NCI-H2196 treated with DMSO at 0.1 percent for 48 hours (cell line): Measurements from ENCODE around the gene SHPK.

Source experiments
- DNase-seq: peaks from one replicate; lab custom pipeline; 2025; ENCODE audit not compliant: unreplicated experiment; lab: John Stamatoyannopoulos, UW

The SHPK gene

DNA sequence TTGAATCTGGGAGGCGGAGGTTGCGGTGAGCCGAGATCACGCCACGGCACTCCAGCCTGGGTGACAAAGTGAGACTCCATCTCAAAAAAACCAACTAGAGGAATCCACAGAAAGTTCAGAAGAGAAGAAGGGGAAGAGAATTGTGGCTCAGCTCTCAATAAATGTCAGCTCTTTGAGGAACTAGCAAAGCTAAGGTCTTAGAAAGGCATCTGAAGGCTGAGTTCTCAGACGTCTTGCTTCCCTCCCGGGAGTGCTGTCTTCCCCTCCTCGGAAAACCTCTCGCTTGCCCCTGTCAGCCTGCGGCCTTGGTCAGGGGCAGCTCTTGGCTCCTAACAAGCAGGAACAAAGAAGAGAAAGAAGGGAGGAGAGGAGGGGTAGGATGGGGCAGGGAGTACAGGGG is 5.3 kb downstream of the SHPK start:
- DNase-seq: no peak

DNA sequence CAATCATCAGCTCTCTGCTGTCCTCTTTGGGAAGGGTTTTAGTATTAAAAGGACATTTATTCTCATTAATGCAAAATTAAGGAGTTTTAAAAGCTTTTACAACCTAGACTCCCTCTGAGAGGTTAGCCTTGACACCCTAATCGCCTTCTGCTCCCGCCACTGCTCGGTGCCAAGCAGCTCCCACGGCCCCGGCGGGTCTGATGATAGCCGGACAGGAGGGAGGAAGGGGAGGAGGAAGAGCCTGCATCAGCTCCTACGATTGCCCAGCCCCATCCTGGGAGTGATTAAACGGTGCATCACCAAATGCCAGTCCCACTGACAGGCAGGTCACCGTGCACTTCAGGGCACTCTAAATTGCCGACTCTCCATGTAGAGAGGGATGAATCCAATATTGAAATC is 8.3 kb downstream of the SHPK start:
- DNase-seq: no peak

- DNase-seq: no peak
These were observed 8.9 kb downstream of the SHPK start for GRCh38 chr17:3626831-3627768.

DNA sequence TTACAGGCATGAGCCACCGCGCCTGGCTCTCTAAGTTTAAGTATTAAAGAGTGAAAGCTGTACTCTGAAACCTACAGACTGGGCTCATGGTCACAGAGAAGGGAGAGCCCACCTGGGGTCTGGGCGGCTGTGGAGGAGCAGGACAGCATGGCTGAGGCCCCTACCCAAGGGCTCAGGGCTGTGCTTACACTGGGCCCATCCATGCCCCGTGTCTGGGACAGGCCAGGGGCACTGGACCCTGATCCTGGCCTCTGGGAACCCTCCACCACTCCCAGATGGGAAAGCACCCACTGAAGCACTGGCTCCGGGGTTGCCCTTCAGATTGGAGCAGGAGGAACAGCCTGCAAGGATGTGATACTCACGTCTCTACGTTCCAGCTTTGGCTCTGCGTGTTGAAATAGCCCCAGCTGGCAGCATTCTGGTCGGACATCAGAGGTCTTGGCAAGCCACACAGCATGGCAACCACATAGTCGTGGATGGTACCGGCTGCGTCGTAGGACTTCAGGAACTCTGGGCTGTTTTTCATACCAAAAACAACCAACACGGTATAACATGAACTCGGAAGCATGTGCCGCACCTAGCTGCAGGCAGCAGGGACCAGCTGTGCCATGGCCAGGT is 13.0 kb downstream of the SHPK start:
- DNase-seq: no peak

DNA sequence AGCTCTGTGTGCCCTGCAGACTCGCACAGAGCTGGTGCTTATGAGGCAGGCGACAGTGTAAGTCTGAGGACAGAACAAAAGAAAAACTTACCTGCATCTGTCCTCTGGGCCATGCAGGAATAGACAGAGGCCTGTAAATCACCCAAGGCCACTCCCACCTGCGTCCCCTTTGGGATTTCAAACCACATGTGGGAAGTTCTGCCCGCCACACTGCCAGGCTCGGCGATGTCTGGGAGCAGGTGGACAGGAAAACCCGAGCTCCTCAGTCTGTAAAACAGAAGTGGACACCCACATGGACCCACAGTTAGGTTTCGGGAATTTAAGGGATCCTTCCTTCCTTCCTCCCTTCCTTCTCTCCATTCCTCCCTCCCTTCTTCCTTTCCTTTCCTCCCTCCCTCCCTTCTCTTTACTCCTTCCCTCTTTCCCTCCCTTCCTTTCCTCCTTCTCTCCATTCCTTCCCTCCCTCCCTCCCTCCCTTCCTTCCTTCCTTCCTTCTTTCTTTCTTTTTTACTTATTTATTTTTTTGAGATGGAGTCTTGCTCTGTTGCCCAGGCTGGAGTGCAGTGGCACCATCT is 14.8 kb downstream of the SHPK start:
- DNase-seq: no peak

- no peak for DNase-seq
These were observed 20.7 kb downstream of the SHPK start for GRCh38 chr17:3615160-3615870.

GRCh38 chr17:3613124-3613523 is 22.9 kb downstream of the SHPK start:
- DNase-seq: no peak

- no peak for DNase-seq
These were observed 25.5 kb downstream of the SHPK start for GRCh38 chr17:3610523-3610922.

DNA sequence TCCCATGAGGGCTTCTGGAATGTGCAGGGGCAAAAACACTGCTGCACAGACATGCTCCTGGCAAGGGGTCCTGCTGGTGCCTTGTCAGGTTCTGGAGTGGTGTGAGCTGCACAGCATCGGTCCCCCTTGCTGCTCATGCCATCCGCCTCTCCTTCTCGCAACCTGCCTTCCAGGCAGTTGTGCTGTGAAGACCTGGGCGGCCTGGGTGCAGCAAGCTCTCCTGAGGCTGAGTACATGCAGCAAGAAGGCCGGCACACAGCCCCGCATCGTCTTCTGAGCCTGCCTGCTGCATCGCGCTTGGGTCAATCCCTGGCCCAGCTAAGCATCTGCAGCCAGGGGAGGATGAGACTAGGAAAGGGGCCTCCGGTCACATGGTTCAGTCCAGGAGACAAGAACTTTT is 26.4 kb downstream of the SHPK start:
- DNase-seq: no peak

DNA sequence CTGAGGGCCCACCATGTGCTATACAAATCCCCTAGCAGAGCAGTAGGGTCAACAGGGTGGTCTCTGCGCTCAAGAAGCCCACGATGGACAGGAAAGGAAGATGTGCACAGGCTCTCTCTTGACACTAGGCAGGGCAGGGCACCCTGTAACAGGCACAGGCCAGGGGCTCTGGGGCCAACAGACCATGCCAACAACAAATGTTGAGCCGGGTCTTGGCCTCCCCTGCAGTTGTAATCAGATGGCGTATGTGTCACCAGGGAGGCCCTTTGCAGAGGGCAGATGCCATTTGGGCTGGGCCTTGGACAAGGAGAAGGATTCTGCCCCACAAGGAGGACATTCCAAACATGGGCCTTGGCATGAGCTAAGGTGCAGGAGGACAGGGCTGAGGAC is 32.2 kb downstream of the SHPK start:
- DNase-seq: no peak

- no peak for DNase-seq
These were observed 32.8 kb downstream of the SHPK start for GRCh38 chr17:3603119-3603869.

- DNase-seq: no peak
These were observed 33.6 kb downstream of the SHPK start for GRCh38 chr17:3602499-3602898.

DNA sequence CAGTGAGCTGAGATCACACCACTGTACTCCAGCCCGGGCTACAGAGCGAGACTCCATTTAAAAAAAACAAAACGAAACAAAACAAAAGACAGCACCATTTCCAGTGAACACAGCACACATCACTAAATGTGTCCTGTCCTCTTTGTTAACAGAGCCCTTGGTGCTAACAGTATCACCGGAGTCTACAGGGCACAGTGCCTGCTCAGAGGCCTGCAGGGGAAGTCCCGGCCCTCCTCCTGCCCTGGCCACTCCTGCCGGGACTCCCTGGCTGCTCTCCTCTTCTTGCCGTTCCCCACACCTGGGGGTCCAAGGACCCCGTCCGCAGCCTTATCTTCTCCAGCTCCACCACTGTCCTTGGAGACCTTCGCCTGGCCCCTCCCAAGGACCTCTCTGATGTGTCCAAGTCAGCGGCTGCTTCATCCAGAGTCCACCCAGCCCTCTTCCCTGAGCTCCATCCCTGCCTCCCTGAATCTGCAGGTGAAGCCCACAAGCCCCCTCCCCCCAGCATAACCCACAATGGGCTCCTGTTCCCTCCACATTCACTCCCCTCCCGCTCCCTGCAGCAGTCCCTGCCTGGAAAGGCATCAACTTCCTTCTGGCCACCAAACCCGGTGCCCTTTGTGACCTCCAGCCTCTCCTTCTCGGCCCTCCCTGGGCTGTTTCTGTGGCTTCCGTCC is 35.4 kb downstream of the SHPK start:
- no peak for DNase-seq

GRCh38 chr17:3598078-3598477 is 38.0 kb downstream of the SHPK start:
- DNase-seq: no peak

DNA sequence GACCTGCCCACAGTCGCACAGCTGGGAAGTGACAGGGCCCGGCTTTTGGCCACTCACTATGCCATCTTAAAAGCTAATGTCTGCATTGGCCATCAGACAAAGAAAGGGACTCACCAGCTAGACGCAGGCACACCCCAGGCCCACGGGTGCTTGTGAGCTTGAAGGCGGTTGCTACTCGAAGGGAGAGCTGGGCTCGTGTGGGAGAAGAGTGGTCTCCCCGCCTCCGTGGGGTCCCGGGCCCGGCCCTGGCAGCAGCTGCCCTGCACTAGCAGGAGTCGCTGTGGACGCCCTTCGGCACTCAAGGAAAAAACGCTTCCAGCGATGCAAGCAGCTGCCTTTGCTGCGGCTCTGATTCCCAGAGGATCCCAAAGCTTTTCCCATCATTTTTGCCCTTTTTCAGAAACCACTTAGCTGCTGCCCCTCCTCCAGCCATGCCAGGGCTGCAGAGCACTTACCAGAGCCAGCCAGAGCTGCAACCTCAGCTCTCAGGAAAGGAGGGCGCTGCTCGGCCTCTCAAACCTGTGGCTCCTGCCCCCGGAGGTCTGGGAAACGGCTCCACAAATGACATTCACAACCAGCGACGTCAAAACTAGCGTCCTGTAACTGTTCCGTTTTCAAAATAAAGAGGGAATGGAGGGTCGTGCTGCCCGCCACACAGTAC is 39.1 kb downstream of the SHPK start:
- no peak for DNase-seq

DNA sequence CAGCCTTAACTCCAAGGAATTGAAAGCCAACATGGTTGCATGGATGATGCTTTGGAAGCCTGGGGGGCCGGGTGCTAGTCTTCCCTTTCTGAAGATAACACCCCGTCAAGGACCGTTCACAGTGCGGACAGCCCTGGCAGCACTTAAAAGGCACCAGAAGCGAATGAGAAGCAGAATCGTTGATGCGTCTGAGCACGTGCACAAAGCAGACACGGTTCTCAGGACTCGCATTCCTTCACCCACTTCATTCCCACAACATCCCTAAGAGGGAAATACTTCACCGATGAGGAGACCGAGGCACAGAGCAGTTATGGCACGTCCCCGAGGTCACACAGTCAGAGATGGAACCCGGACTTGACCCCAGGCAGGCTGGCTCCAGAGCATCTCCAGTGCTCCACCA is 41.1 kb downstream of the SHPK start:
- no peak for DNase-seq

DNA sequence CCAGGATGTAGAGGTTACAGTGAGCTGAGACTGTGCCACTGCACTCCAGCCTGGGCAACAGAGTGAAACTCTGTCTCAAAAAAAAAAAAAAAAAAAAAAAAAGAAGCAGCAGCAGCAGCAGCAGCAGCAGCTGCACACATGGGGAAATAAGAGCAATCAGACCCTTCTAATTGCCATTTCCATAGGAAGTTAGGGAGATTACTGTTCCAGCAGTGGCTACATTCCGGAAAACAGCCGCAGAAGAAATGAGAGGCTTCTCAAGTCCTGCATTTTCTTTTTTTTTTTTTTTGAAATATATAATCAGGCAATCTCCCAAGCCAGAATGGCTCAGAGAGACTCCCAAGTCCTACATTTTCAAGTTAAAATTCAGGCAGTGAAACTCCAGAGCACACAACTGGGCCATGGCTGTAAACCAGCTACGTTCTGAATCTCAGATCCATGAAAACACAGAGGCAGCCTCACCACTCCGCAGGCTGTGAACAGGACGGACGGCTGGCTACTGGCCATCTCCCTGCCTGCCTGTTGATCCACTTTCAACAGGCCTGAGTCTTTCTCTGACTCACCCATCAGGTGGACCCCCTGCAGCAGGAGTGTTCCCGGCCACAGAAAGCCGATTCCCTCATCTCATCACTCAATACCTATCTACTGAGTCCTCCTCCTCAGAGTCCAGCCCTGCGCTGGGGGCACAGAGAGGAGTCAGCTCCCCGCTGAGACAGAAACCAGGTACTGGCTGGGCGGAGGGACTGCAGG is 41.8 kb downstream of the SHPK start:
- no peak for DNase-seq

DNA sequence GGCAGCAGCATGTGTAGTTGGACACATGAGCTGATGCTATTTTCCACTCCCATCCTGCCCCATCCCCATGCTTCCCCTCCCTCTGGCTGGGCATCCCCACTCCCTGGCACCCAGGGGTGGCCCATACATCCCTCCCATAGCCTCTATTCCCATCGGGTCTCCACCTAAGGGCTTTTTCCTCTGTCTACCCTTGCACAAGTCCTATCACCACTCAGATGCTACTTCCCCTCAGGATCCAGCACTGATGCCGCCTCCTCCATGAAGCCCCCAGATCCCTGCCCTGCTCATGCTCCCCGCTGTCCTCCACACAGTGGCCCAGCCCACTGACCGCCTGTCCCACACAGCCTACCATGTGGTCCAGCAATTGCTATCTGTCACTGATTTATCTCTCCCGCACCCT is 42.7 kb downstream of the SHPK start:
- no peak for DNase-seq

GRCh38 chr17:3592216-3592860 is 43.7 kb downstream of the SHPK start:
- no peak for DNase-seq
